BJ (cell line): ENCODE results near the gene RAB7A. TPM values are rescaled to one million over a fixed set of nuclear protein-coding genes. Genes with fewer than 3 reads are reported as not detected.
"Not testable (repeated sequence)": the region's sequence is repeated elsewhere in the genome, so short reads cannot be mapped to it uniquely, and the experiment has no call there.

Experiments
- CTCF ChIA-PET: fragments of 350-600 bp; formaldehyde crosslinking; extraction: SDS; loops from one replicate; lab custom pipeline; 2021; ENCODE audit warnings: antibody characterized with exemption, inconsistent platforms; lab: Yijun Ruan, JAX
- POLR2A ChIA-PET: fragments of 300-600 bp; sonication (Branson Sonifier 250); formaldehyde crosslinking; extraction: SDS; loops from one replicate; lab custom pipeline; 2021; ENCODE audit warnings: antibody characterized with exemption; lab: Charles Lee
- DNase-seq: peaks from one replicate; pipeline ENCODE4 v3.0.0-alpha.2; 2011; ENCODE audit warnings: low read depth
- H3K27me3 ChIP-seq: 2 replicates; pipeline ENCODE4 v1.6.0; 2011; ENCODE audit warnings: low read length; ENCODE audit not compliant: control insufficient read depth, insufficient read depth
- H3K36me3 ChIP-seq: 2 replicates; pipeline ENCODE4 v1.5.1; 2011; ENCODE audit warnings: low read length; ENCODE audit not compliant: control insufficient read depth, insufficient read depth
- H3K4me3 ChIP-seq: 2 replicates; pipeline ENCODE4 v1.5.1; 2011; ENCODE audit warnings: low read depth, mild to moderate bottlenecking, control low read depth, low read length
- polyA plus RNA-seq: library from polyadenylated mRNA; depleted of rRNA; stranded (reverse); fragments of >200 nt; gene quantifications from 2 replicates; pipeline ENCODE4 v1.2.3, GENCODE V29; 2011
- TF ChIP-seq, protein P1 (sequence below): IDR thresholded peaks from 2 replicates; pipeline ENCODE4 v1.5.1; 2011; ENCODE audit warnings: low read depth, mild to moderate bottlenecking, control low read depth, inconsistent platforms, low read length, moderate library complexity; ENCODE audit not compliant: insufficient read depth

The RAB7A gene
- polyA plus RNA-seq, 1 experiment, result 202 TPM

GRCh38 chr3:128823008-128823407 lies 97.0 kb downstream of the RAB7A start:
- Histone ChIP-seq H3K27me3 (no peaks in the 10 kb centered on the region), H3K36me3 (peaks cover 5% of the 10 kb centered on the region; the same call in 1 of the 2 replicates), H3K4me3 (no peak overlapping the region)
- ChIA-PET CTCF (interaction anchor here (2.6 to 2.8 kb wide), 2 partner anchors 23 to 28 kb away, joined by 9 to 10 read pairs; no protein-coding TSS in a partner anchor), POLR2A (no interaction called here)
- DNase-seq, result no peak
- TF ChIP-seq, protein P1, sequence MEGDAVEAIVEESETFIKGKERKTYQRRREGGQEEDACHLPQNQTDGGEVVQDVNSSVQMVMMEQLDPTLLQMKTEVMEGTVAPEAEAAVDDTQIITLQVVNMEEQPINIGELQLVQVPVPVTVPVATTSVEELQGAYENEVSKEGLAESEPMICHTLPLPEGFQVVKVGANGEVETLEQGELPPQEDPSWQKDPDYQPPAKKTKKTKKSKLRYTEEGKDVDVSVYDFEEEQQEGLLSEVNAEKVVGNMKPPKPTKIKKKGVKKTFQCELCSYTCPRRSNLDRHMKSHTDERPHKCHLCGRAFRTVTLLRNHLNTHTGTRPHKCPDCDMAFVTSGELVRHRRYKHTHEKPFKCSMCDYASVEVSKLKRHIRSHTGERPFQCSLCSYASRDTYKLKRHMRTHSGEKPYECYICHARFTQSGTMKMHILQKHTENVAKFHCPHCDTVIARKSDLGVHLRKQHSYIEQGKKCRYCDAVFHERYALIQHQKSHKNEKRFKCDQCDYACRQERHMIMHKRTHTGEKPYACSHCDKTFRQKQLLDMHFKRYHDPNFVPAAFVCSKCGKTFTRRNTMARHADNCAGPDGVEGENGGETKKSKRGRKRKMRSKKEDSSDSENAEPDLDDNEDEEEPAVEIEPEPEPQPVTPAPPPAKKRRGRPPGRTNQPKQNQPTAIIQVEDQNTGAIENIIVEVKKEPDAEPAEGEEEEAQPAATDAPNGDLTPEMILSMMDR, result no peak

DNA sequence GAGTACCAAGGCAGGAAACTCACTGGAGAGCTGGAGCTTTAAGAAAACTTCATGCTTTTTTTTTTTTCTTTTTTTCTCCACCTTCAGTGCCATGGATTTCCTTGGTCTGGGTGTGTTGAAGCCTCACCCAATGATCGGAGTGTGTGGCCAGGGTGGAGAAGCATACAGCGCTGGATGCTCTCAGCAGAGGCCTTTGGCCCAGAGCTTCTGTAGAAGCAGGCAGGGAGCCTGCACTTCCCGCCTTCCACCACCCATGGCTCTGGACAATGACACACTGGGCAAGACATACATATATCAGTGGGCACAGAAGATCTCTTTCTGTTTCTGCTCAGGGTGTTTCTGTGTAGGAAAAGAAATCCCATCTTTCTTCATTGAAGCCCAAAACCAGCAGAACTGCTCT lies 97.6 kb downstream of the RAB7A start:
- H3K4me3 ChIP-seq, result no peak overlapping the region
- DNase-seq, result no peak

GRCh38 chr3:128824132-128824850 lies 98.3 kb downstream of the RAB7A start:
- no peak overlapping the region for H3K4me3 ChIP-seq
- no peak for DNase-seq
- ChIA-PET POLR2A (no interaction called here), CTCF (interaction anchor here (2.8 kb wide), 1 partner anchor 22 kb away, joined by 9 read pairs; no protein-coding TSS in a partner anchor)
- H3K36me3 ChIP-seq, result 0 out of 2 replicates have a peak, but pooled peaks cover 2% of the 10 kb centered on the region
- TF ChIP-seq, protein P1, result no peak
- no peaks in the 10 kb centered on the region for H3K27me3 ChIP-seq

More for the DNA sequence above, 97.6 kb downstream of the RAB7A start:
- Histone ChIP-seq H3K27me3 (no peaks in the 10 kb centered on the region), H3K36me3 (0 out of 2 replicates have a peak, but pooled peaks cover 2% of the 10 kb centered on the region)
- ChIA-PET CTCF (interaction anchor here (2.8 kb wide), 1 partner anchor 22 kb away, joined by 9 read pairs; no protein-coding TSS in a partner anchor), POLR2A (no interaction called here)
- TF ChIP-seq, protein P1, result no peak

- CTCF ChIA-PET, result interaction anchor here (2.8 kb wide), 1 partner anchor 21 kb away, joined by 9 read pairs; no protein-coding TSS in a partner anchor
Measured at GRCh38 chr3:128825117-128825725, 99.2 kb downstream of the RAB7A start.

GRCh38 chr3:128829087-128829486 lies 103.1 kb downstream of the RAB7A start:
- CTCF ChIA-PET, H3K4me3 ChIP-seq, DNase-seq, POLR2A ChIA-PET, H3K36me3 ChIP-seq, H3K27me3 ChIP-seq: not testable (repeated sequence)

More at GRCh38 chr3:128825117-128825725, 99.2 kb downstream of the RAB7A start:
- no peak overlapping the region for H3K4me3 ChIP-seq
- H3K36me3 ChIP-seq, result 0 out of 2 replicates have a peak, but pooled peaks cover 2% of the 10 kb centered on the region
- TF ChIP-seq, protein P1, result no peak
- H3K27me3 ChIP-seq, result no peaks in the 10 kb centered on the region
- DNase-seq, result no peak
- POLR2A ChIA-PET, result no interaction called here

GRCh38 chr3:128829925-128830625 lies 104.1 kb downstream of the RAB7A start:
- DNase-seq, H3K4me3 ChIP-seq, CTCF ChIA-PET, H3K36me3 ChIP-seq, POLR2A ChIA-PET, H3K27me3 ChIP-seq: not testable (repeated sequence)

DNA sequence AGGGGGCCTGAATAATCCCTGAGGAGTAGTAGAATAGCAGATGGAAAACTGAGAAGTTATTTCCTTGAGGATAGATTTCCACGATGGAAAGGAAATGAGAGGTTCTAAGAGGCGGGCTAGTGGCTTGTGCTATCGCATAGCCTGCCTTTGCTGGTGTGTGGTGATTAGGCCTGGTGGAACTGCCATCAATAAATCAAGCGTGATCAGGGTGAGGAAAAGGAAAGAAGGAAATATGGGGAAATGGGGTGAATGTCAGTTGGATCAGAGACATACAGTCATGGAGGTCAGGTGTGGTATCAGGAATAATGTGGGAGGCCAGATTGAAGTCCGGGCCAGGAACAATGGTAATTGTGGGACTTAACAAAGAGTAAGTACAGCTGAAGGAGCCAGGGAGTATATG lies 104.8 kb downstream of the RAB7A start:
- H3K36me3 ChIP-seq, CTCF ChIA-PET, H3K27me3 ChIP-seq, H3K4me3 ChIP-seq, DNase-seq, POLR2A ChIA-PET: not testable (repeated sequence)

GRCh38 chr3:128832979-128833378 lies 107.0 kb downstream of the RAB7A start:
- H3K4me3 ChIP-seq, POLR2A ChIA-PET, DNase-seq, H3K27me3 ChIP-seq, CTCF ChIA-PET, H3K36me3 ChIP-seq: not testable (repeated sequence)
